ENCODE measurements around the gene PPP2R2B. TPM values are rescaled to one million over a fixed set of nuclear protein-coding genes. Genes with fewer than 3 reads are reported as not detected.

The PPP2R2B gene
- total and polyA plus RNA-seq, 2 of the 4 experiments (the other 2 are of a cell fraction) = not detected

- H2BK120ac ChIP-seq (ENCODE audit: low read depth, low read length) = no peak overlapping the region
- H2AK9ac ChIP-seq (replicated peaks; ENCODE audit: low read depth, low read length, poor library complexity) = no peak overlapping the region
- no peak overlapping the region for H3K4me2 ChIP-seq (ENCODE audit: low read depth, low read length)
- H3K4ac ChIP-seq (ENCODE audit: low read depth, low read length) = no peak overlapping the region
- no peak overlapping the region for H3K56ac ChIP-seq (ENCODE audit: extremely low read depth, insufficient read depth, low read length)
- no peak overlapping the region for H2BK5ac ChIP-seq (ENCODE audit: low read depth, low read length, poor library complexity, severe bottlenecking)
- WGBS, 2 experiments (ENCODE audit: extremely low coverage in 2 of 2, insufficient read length in 1 of 2) = 39% methylated on average over 5 of the region's 10 CpGs; no CpG with 5 or more reads in 1 of the 2 experiments
- H3K18ac ChIP-seq (ENCODE audit: low read depth, low read length) = no peak overlapping the region
- no peaks in the 10 kb centered on the region for H3K4me1 ChIP-seq (ENCODE audit: control insufficient read depth, insufficient read depth, low read length)
- DNase-seq (no peak), ATAC-seq (ENCODE audit: low read depth) (no peak)
- no peaks in the 10 kb centered on the region for H3K36me3 ChIP-seq (ENCODE audit: control insufficient read depth, insufficient read depth, low read length)
- no peak overlapping the region for H3K14ac ChIP-seq (replicated peaks; ENCODE audit: low read depth, low read length)
- H4K20me1 ChIP-seq (ENCODE audit: insufficient read depth, low read length) = no peaks in the 10 kb centered on the region
- intact Hi-C loops (cut with micrococcal nuclease) = no loop called here
- H3K27me3 ChIP-seq (ENCODE audit: control insufficient read depth, insufficient read depth, low read length) = no peaks in the 10 kb centered on the region
- H3K23ac ChIP-seq (ENCODE audit: low read depth, low read length) = no peak overlapping the region
- no peaks in the 10 kb centered on the region for H3K9me3 ChIP-seq (ENCODE audit: control insufficient read depth, insufficient read depth, low read length)
- no peak overlapping the region for H2AK5ac ChIP-seq (ENCODE audit: low read depth, low read length)
- no peak overlapping the region for H4K5ac ChIP-seq (ENCODE audit: low read depth, low read length)
- in situ Hi-C loops (cut with MboI; ENCODE audit: low sequenced_read_pairs) = no loop called here
- no peak overlapping the region for H3K4me3 ChIP-seq (ENCODE audit: insufficient read depth, low read depth, low read length)
- H3K79me1 ChIP-seq (ENCODE audit: low read depth in 1 of 2, low read length in 2 of 2) = no peaks in the 10 kb centered on the region
- POLR2A ChIA-PET (ENCODE audit: unreplicated experiment) = no interaction called here
- CTCF ChIA-PET = no interaction called here
- no peak overlapping the region for H2BK20ac ChIP-seq (ENCODE audit: low read depth, low read length)
- H3K9ac ChIP-seq (ENCODE audit: low read depth, low read length) = no peak overlapping the region
- no peak overlapping the region for H2BK15ac ChIP-seq (ENCODE audit: low read depth, low read length)
- no peak overlapping the region for H4K91ac ChIP-seq (ENCODE audit: insufficient read depth, low read depth, low read length)
- dilution Hi-C loops (cut with HindIII; ENCODE audit: low sequenced_read_pairs, unreplicated experiment) = no loop called here
- no peak overlapping the region for H3K27ac ChIP-seq (ENCODE audit: insufficient read depth, low read length)
- H4K8ac ChIP-seq (ENCODE audit: low read depth in 2 of 2, low read length in 2 of 2) = no peak overlapping the region
- no peaks in the 10 kb centered on the region for H3K9me1 ChIP-seq (ENCODE audit: insufficient read depth, low read length)
- no peak overlapping the region for H2AFZ ChIP-seq (replicated peaks; ENCODE audit: low read length, poor library complexity)
- TF ChIP-seq ELK1 (IDR thresholded peaks at IDR 0.05; ENCODE audit: borderline replicate concordance, low read depth, low read length) (no peak), NFE2L2 (IDR thresholded peaks at IDR 0.05; ENCODE audit: low read depth, low read length) (no peak), USF2 (IDR thresholded peaks at IDR 0.05; ENCODE audit: low read depth, low read length) (no peak), CTCF (conservative IDR thresholded peaks at IDR 0.05; ENCODE audit: low read depth, low read length) (no peak), SMC3 (IDR thresholded peaks at IDR 0.05; ENCODE audit: low read depth, low read length) (no peak), MXI1 (IDR thresholded peaks at IDR 0.05; ENCODE audit: borderline replicate concordance, low read depth, low read length) (no peak), BHLHE40 (IDR thresholded peaks at IDR 0.05; ENCODE audit: low read depth, low read length) (no peak), POLR2A (IDR thresholded peaks at IDR 0.05; ENCODE audit: low read depth, low read length) (no peak), RFX5 (IDR thresholded peaks at IDR 0.05; ENCODE audit: low read depth, low read length) (no peak), RAD21 (IDR thresholded peaks at IDR 0.05; ENCODE audit: low read length) (no peak), MAZ (IDR thresholded peaks at IDR 0.05; ENCODE audit: borderline replicate concordance, low read depth, low read length) (no peak), MAFK (IDR thresholded peaks at IDR 0.05; ENCODE audit: low read depth, low read length) (no peak), FOS (IDR thresholded peaks at IDR 0.05; ENCODE audit: low read depth, low read length) (no peak), CHD1 (IDR thresholded peaks at IDR 0.05; ENCODE audit: low read depth, low read length) (no peak), CEBPB (IDR thresholded peaks at IDR 0.05; ENCODE audit: low read depth, low read length) (no peak), RCOR1 (IDR thresholded peaks at IDR 0.05; ENCODE audit: insufficient replicate concordance, low read length) (no peak)
- no TSS peak for BruUV-seq (replicated peaks)
These were observed 99.2 kb downstream of the PPP2R2B start for GRCh38 chr5:146779211-146779869.
